HFF-Myc (cell line): Measurements from ENCODE around the gene CEP192.

Source experiments
- DNase-seq: peaks from one replicate; pipeline ENCODE4 v3.0.0-alpha.2; 2011; ENCODE audit warnings: low read depth; ENCODE audit errors: extremely low read depth
- H3K4me3 ChIP-seq: replicated peaks from 2 replicates; pipeline ENCODE4 v1.5.1; 2011; ENCODE audit warnings: low read depth, mild to moderate bottlenecking, control low read depth, low read length
- CTCF ChIP-seq: IDR thresholded peaks from 2 replicates; pipeline ENCODE4 v1.5.1; 2012; ENCODE audit warnings: mild to moderate bottlenecking, low read depth, low read length, control low read depth; ENCODE audit errors: missing control alignments

The CEP192 gene

DNA sequence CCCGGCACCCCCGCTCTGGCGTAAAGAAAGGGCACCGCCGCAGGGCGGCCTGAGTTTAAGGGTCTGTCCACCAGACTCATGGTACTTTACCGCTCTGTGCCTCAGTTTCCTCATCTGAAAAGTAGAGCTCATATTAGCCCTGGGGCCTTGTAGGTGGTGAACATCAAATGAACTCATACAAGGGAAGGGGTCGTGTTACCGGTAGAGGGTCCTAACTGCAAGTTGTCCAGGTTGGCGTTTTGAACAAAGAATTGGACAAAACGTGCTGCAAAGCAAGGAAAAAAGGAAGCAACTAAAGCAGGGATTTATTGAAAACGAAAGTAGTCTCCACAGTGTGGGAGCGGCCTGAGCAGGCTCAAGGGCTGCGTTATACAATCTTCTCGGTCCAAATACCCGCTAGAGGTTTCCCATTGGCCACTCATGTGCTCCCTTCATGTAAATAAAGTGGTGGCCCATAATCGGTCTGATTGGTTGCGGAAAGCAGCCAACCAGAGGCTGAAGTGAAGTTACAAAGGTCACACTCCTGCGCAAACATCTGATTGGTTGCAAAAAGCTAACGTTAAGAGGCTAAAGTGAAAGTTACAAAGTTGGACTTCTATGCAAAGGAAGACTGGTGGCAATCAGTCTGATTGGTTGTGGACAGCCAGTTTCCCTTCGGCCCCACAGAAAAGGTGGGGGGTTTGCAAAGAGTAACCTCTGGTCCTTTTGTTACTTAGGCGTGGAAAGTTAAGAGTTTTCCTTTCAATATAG is 146.7 kb downstream of the CEP192 start:
- peak overlapping the region; percentile 39; the same call in 1 of the 2 replicates for H3K4me3 ChIP-seq
- DNase-seq, result no peak
- no peak for TF ChIP-seq CTCF

DNA sequence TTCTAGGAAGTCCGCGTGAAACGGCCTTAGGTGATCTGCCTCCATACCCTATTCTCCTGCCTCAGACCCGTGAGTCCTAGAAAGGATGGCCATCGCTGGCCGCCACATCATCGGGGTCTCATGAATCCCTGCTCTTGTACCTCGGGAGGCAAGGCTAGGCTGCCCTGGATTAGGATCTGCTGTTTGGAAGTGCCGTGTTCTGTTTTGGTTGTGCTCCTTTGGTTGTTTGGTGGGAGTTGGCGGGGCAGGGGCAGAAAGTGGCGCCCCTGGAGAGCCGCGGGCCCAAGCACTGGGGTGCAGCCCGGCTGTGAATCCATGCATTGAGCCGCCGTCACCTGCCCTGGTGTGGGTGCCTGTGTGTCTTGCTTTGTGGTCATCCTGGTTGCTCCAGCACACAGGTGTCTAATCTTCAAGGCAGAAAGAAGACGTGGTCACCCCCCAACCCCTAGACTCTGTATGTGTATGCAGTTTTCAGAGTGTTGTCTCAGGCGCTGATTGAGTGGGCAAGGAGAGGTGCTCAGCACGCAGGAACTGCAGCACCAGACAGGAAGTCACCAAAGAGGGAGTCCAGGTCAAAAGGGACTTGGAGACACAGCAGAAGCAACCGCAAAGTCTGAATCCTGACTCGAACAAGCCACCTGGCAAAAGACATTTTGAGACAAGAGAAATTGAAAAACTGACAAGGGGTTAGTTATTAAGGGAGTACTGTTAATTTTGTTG is 147.4 kb downstream of the CEP192 start:
- no peak for DNase-seq
- H3K4me3 ChIP-seq, result no peak overlapping the region
- TF ChIP-seq CTCF, result no peak

- DNase-seq, result no peak
- H3K4me3 ChIP-seq, result no peak overlapping the region
- no peak for TF ChIP-seq CTCF
These were observed 148.8 kb downstream of the CEP192 start for GRCh38 chr18:13139885-13140450.

DNA sequence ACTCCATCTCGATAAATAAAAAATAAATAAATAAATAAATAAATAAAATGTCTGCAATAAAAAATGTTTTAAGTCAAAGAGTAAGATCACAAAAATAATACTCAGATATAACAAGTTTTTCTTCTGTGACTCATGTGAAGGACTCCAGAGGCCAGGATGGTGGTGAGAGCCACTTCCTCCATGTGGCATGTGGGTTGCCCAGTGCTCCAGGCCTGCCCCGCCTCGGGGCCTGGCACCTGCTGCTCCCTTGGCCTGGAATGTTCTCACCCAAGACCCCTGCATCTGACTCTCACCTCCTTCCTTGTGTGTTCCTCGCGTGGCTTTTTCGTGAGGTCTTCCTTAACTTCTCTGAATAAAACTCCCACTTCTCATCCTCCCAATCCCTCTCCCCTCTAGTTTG is 150.0 kb downstream of the CEP192 start:
- no peak for TF ChIP-seq CTCF
- no peak for DNase-seq
- no peak overlapping the region for H3K4me3 ChIP-seq

DNA sequence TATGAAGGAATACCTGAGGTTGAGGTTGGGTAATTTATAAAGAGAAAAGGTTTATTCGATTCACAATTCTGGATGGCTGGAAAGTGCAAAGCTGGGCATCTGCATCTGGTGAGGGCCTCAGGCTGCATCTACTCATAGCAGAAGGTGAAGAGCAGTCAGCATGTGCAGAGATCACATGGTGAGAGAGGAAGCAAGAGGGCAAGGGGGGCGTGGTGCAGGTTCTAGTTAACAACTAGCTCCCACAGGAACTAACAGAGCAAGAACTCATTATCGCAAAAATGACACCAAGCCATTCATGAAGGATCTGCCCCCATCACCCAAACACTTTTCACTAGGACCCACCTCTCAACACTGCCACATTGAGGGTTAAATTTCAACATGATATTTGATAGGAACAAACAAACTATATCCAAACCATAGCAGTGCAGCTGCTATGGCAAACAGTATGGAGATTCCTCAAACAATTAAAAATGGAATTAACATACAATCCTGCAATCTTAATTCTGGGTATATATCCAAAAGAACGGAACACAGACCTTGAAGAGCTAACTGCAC is 154.6 kb downstream of the CEP192 start:
- no peak overlapping the region for H3K4me3 ChIP-seq
- no peak for TF ChIP-seq CTCF
- DNase-seq, result no peak

- DNase-seq, result no peak
- H3K4me3 ChIP-seq, result no peak overlapping the region
- TF ChIP-seq CTCF, result no peak
These were observed 156.0 kb downstream of the CEP192 start for GRCh38 chr18:13147130-13147529.
